ENCODE measurements around the gene NECAB2.
A peak's percentile ranks its signal among the peaks of the same experiment; 100 is the strongest.

The NECAB2 gene

GRCh38 chr16:83979441-83979840 lies 11.4 kb downstream of the NECAB2 start:
- ATAC-seq, result no peak
- TF ChIP-seq ESRRG (CRISPR knock-in tag; IDR thresholded peaks at IDR 0.05), result no peak
- no peak for TF ChIP-seq CSDC2 (CRISPR knock-in tag; IDR thresholded peaks at IDR 0.05)
- no peak for TF ChIP-seq OSR1 (CRISPR knock-in tag; IDR thresholded peaks at IDR 0.05)
- TF ChIP-seq ZC3H10 (CRISPR knock-in tag; IDR thresholded peaks at IDR 0.05), result no peak
- TF ChIP-seq ZNF565 (CRISPR knock-in tag; conservative IDR thresholded peaks at IDR 0.05; ENCODE audit: low read depth), result no peak
- TF ChIP-seq, protein P1, sequence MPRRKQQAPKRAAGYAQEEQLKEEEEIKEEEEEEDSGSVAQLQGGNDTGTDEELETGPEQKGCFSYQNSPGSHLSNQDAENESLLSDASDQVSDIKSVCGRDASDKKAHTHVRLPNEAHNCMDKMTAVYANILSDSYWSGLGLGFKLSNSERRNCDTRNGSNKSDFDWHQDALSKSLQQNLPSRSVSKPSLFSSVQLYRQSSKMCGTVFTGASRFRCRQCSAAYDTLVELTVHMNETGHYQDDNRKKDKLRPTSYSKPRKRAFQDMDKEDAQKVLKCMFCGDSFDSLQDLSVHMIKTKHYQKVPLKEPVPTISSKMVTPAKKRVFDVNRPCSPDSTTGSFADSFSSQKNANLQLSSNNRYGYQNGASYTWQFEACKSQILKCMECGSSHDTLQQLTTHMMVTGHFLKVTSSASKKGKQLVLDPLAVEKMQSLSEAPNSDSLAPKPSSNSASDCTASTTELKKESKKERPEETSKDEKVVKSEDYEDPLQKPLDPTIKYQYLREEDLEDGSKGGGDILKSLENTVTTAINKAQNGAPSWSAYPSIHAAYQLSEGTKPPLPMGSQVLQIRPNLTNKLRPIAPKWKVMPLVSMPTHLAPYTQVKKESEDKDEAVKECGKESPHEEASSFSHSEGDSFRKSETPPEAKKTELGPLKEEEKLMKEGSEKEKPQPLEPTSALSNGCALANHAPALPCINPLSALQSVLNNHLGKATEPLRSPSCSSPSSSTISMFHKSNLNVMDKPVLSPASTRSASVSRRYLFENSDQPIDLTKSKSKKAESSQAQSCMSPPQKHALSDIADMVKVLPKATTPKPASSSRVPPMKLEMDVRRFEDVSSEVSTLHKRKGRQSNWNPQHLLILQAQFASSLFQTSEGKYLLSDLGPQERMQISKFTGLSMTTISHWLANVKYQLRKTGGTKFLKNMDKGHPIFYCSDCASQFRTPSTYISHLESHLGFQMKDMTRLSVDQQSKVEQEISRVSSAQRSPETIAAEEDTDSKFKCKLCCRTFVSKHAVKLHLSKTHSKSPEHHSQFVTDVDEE (CRISPR knock-in tag; IDR thresholded peaks at IDR 0.05), result no peak
- no peak for TF ChIP-seq RARB (CRISPR knock-in tag; IDR thresholded peaks at IDR 0.05)
- TF ChIP-seq, protein P2, sequence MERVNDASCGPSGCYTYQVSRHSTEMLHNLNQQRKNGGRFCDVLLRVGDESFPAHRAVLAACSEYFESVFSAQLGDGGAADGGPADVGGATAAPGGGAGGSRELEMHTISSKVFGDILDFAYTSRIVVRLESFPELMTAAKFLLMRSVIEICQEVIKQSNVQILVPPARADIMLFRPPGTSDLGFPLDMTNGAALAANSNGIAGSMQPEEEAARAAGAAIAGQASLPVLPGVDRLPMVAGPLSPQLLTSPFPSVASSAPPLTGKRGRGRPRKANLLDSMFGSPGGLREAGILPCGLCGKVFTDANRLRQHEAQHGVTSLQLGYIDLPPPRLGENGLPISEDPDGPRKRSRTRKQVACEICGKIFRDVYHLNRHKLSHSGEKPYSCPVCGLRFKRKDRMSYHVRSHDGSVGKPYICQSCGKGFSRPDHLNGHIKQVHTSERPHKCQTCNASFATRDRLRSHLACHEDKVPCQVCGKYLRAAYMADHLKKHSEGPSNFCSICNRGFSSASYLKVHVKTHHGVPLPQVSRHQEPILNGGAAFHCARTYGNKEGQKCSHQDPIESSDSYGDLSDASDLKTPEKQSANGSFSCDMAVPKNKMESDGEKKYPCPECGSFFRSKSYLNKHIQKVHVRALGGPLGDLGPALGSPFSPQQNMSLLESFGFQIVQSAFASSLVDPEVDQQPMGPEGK (CRISPR knock-in tag; IDR thresholded peaks at IDR 0.05; ENCODE audit: borderline replicate concordance), result no peak
- TF ChIP-seq ARNTL (CRISPR knock-in tag; IDR thresholded peaks at IDR 0.05; ENCODE audit: borderline replicate concordance, low read depth), result no peak
- TF ChIP-seq SNAI2 (CRISPR knock-in tag; IDR thresholded peaks at IDR 0.05), result no peak

- ATAC-seq, result no peak
- TF ChIP-seq BACH2 (CRISPR knock-in tag; IDR thresholded peaks at IDR 0.05; ENCODE audit: borderline replicate concordance), result no peak
- TF ChIP-seq ZFP3 (CRISPR knock-in tag; IDR thresholded peaks at IDR 0.05), result no peak
- TF ChIP-seq SNAI2 (CRISPR knock-in tag; IDR thresholded peaks at IDR 0.05), result no peak
- no peak for TF ChIP-seq TCF4 (CRISPR knock-in tag; IDR thresholded peaks at IDR 0.05; ENCODE audit: borderline replicate concordance)
- TF ChIP-seq CSDC2 (CRISPR knock-in tag; IDR thresholded peaks at IDR 0.05), result no peak
These were observed 12.8 kb downstream of the NECAB2 start for GRCh38 chr16:83980794-83981193.

GRCh38 chr16:83981799-83982198 lies 13.8 kb downstream of the NECAB2 start:
- TF ChIP-seq CREB5 (CRISPR knock-in tag; IDR thresholded peaks at IDR 0.05; ENCODE audit: low read depth) (no peak), TCF4 (CRISPR knock-in tag; IDR thresholded peaks at IDR 0.05; ENCODE audit: borderline replicate concordance) (no peak), ZC3H10 (CRISPR knock-in tag; IDR thresholded peaks at IDR 0.05) (no peak), RARB (CRISPR knock-in tag; IDR thresholded peaks at IDR 0.05) (no peak), ARNTL (CRISPR knock-in tag; IDR thresholded peaks at IDR 0.05; ENCODE audit: borderline replicate concordance, low read depth) (no peak), ESRRG (CRISPR knock-in tag; IDR thresholded peaks at IDR 0.05) (no peak), ZNF8 (CRISPR knock-in tag; IDR thresholded peaks at IDR 0.05) (no peak)
- ATAC-seq, result no peak

DNA sequence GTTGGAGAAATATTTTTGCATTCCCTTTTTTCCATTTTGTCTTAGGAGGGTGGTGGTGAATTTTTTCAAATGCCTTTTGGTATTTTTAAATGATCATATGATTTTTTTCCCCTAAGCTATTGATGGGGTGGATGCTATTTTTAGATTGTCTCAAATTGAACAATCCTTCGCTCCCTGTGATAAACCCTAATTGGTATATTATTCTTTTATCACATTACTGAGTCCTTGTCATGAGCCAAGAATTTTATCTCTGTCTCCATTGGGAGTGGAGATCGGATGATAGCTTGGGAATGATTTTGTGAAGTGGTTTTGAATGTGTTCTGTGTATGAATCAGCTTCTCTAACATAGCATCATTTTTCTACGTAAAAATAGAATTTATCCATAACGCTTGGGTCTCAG lies 15.4 kb downstream of the NECAB2 start:
- TF ChIP-seq PPARA (CRISPR knock-in tag; IDR thresholded peaks at IDR 0.05; ENCODE audit: borderline replicate concordance), result no peak
- TF ChIP-seq CREB5 (CRISPR knock-in tag; IDR thresholded peaks at IDR 0.05; ENCODE audit: low read depth), result peak; percentile 67
- TF ChIP-seq ISL1 (CRISPR knock-in tag; IDR thresholded peaks at IDR 0.05), result peak; percentile 87
- peak; percentile 36; the same call in 1 of the 3 replicates for ATAC-seq

DNA sequence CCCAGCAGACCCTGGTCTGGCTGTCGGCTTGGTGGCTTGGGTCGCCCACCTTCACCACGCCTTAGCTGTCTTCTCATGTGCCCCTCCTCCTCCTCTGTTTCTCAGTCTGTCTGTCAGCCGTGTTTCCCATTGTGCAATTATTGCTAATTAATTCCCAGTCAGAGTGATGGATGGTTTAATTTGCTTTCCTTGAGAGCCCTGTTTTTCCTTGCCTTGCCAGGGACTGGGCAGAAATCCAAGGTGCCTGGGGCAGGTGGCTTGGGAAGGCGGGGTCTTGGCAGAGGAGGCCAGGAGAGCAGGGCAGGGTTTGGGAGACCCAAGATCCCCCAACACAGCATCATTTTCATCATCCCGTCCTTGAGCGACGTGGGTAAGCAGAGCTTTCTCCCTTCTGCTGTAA lies 21.3 kb downstream of the NECAB2 start:
- TF ChIP-seq ZNF565 (CRISPR knock-in tag; conservative IDR thresholded peaks at IDR 0.05; ENCODE audit: low read depth) (no peak), SNAI2 (CRISPR knock-in tag; IDR thresholded peaks at IDR 0.05) (peak; percentile 56; the same call in 1 of the 2 replicates), TCF4 (CRISPR knock-in tag; IDR thresholded peaks at IDR 0.05; ENCODE audit: borderline replicate concordance) (peak; percentile 58; the same call in 1 of the 2 replicates), ISL1 (CRISPR knock-in tag; IDR thresholded peaks at IDR 0.05) (peak; percentile 74)

More for the DNA sequence above, 21.3 kb downstream of the NECAB2 start:
- no peak; the same call in 2 of the 3 replicates for ATAC-seq
